LoVo (cell line): Measurements from ENCODE around the gene TUBGCP4.
A peak's percentile ranks its signal among the peaks of the same experiment; 100 is the strongest.
"Not testable (repeated sequence)": the region's sequence is repeated elsewhere in the genome, so short reads cannot be mapped to it uniquely, and the experiment has no call there.

Source experiments
- DNase-seq: peaks from one replicate; pipeline ENCODE4 v3.0.0-alpha.2; 2016; ENCODE audit warnings: low spot score

TUBGCP4 gene, protein sequence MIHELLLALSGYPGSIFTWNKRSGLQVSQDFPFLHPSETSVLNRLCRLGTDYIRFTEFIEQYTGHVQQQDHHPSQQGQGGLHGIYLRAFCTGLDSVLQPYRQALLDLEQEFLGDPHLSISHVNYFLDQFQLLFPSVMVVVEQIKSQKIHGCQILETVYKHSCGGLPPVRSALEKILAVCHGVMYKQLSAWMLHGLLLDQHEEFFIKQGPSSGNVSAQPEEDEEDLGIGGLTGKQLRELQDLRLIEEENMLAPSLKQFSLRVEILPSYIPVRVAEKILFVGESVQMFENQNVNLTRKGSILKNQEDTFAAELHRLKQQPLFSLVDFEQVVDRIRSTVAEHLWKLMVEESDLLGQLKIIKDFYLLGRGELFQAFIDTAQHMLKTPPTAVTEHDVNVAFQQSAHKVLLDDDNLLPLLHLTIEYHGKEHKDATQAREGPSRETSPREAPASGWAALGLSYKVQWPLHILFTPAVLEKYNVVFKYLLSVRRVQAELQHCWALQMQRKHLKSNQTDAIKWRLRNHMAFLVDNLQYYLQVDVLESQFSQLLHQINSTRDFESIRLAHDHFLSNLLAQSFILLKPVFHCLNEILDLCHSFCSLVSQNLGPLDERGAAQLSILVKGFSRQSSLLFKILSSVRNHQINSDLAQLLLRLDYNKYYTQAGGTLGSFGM

GRCh38 chr15:43370975-43371974 is at the start of gene TUBGCP4, which contains the start of gene ZSCAN29:
Gene TUBGCP4 (plus strand): TSS chr15:43371101. CDS start chr15:43371355, 254 bp downstream.
Gene ZSCAN29 (minus strand): TSS chr15:43371043. CDS start chr15:43369913, 1,130 bp downstream.
- peak; percentile 91 for DNase-seq

DNA sequence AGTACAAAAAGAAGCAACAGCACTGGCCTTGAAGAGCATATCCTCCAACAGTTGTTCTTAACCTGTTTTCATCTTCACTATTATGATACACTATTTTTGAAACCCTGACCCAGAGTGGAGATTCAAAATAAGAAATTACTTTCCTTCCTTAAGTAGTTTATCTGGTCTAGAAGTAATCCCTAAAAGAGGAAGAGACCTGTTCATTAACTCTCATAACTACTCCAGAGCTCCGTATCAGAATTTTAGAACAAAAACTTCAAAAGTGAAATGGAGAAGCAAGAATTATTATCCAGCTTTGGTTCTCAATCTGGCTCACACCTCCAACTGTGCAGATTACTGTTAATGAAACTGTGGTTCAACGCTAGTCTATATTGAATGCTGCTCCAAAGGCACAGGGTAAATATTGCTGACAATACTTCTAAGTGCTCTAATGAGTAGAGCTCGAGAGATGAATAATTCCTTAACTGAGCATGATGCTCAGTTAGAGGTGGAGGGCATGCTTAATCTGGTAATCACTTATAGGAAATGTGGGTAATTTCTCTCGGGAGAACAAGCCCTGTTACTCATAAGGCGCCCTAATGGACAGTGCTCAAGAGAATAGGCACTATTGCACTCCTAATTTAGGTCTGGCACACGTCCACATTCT is 45.7 kb upstream of the TUBGCP4 start:
- DNase-seq, result no peak

DNA sequence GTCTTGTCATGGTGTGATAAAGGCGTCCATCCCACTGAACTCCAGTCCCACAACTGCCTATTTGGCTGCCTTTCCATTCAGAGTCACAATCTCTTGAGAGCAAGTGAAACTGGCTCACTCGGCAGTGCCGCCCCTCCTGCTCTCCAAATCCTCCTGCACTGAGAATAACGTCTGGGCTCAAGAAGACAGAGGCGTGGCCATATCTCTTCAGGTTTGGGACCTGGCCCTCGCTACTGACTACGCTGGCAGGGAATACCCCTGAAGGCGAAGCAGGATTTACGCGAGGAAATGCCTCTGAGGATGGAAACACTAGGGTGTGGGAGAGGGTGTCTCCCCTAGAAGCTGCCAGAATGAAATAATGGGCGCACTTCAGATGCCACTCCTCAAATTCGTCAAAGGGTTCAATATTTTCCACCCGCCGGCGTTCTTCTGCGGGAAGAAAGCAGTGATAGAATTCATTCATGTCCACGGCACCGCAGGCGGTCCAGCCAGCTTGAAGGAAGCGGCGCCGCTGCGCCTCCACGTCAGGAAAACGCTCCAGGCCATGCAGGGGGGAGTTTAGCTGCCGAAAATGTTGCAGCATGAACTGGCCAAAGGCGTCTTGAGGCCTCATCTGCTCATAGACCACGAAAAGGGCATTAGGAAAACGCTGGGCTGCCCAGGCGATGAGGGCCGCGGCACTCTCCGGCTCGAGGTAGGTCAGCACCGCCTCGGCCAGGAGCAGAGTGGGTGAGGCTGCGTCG is 41.5 kb upstream of the TUBGCP4 start:
- DNase-seq, result no peak

DNA sequence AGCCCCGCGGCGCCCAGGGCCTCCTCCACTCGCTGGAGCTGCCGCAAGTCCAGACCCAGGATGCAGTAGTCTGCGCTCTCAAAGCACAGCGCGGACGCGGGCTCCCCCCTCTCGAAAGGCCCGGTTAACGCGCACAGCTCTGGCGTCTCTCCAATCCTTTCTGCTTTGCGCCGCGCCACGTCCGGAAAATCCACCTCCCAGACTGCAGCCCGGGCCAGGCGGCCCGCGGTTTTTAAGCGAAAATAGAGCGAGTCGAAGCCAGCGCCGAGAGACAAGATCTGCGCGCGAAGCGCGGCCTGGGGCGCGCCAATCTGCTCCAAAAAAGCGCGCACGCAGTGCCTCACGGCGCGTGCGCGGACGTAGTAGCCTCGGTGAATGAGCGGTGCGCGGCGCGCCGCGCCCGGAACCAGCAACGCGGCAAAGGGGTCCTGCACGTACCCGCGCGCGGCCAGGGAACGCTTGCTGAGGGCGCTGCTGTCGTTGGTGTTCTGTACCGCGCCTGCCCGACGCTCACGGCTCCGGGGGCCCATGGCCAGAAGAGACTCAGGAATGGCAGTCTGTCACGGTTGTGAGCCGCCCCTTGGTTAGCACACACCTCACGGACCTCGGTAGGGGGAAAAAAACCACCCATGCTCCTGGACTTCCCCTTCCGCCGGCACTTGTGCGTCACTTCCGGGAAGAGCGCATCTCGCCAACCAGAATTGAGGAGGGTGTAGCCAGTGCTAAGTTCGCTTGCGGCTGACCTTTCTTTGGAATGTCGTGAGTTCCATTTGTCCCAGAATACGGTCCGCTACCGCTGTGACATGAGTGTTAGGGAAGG is 40.7 kb upstream of the TUBGCP4 start, which contains the start of gene LCMT2:
Gene LCMT2, minus strand, starts transcription at position 614 of the 820 bp plus-strand sequence. Its CDS starts 84 bp downstream, at position 530.
- DNase-seq, result peak; percentile 99

DNA sequence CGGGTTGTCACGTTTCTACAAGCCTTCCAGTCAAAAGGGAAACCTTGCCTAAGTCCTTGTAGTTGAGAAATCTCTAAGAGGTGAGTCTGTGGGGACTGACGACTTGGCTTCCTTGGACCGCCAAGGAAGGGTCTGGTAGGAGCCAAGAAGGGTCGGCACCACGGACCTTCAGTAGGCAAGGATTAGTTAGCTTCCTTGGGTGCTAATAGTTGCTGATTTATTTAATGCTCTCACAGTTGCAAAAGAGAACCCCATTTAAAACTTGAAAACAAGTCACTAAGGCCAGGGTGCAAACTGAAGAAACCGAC is 40.2 kb upstream of the TUBGCP4 start:
- no peak for DNase-seq

- no peak for DNase-seq
Observed at GRCh38 chr15:43346305-43346704, 24.6 kb upstream of the TUBGCP4 start.

DNA sequence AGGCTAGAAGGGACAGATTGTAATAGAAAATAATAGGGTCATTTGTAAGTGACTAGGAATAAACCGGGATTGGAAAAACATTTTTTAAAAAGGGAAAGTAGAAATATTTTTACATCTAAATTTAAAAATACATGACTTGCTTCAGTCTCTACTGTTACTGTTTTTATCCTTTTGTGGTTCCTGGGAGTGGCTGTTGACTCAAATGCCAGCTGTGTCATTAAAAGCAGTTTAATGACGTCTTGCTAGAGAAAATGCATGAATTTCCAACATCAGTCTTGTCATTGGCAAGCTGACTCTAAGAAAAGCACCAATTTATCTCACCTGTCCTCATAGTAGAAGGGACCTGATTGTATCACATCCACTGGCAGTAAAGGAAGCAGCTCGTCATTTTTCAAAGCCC is 23.8 kb upstream of the TUBGCP4 start:
- no peak for DNase-seq

DNA sequence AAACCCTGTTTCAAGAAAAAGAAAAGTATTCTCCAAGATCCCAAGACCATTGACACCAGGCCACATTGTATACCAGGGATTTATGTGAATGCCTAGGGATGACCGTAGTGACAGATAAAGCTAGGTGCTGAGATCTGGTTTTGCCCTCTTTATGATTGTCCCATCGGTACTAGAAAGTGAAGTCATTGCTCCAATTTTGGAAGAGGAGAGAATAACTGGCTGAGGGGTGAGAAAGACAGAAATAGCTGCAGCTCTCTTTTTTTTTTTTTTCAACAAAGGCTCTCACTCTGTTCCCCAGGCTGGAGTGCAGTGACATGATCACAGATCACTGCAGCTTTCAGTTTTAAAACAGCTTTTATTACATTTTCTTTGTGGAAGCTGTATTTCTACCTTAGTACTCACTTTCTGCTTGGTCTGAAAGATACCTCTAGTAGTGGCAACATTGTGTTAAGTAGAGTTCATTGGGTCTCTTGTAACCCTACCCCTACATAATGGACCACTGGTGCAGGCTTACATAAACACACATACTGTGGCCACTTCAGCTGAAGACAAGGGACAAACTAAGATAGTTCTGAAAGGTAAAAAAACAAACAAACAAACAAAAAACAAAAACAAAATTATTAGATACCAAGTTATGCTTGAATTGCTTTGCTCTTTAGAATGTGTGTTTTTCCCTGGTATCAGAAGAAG is 18.1 kb upstream of the TUBGCP4 start:
- no peak for DNase-seq

DNA sequence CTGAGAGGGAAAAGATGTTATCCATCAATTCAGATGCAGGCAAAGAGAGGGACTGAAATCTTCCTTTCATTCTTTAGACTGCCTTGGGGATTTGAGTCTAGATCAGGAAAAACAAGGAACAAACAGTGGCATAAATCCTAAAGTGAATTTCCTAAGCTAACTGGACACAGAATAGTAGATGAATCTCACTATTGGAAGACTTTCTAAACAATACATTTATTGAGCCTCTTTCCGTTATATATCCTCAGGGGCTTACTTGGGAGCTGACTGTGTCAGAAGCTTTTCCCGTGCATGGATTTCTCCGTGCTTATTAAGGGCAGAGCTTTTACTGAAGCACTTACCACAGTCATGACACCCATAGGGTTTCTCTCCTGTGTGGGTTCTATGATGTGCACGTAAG is 10.1 kb upstream of the TUBGCP4 start:
- DNase-seq, result no peak

- no peak for DNase-seq
Observed at GRCh38 chr15:43361313-43361903, 9.5 kb upstream of the TUBGCP4 start.

- no peak for DNase-seq
Observed at GRCh38 chr15:43370310-43370974, 459 bp upstream of the TUBGCP4 start.

- peak; percentile 41 for DNase-seq
Observed at GRCh38 chr15:43376017-43376705, 5.3 kb downstream of the TUBGCP4 start.

- no peak for DNase-seq
Observed at GRCh38 chr15:43378601-43379000, 7.7 kb downstream of the TUBGCP4 start.

- no peak for DNase-seq
Observed at GRCh38 chr15:43382310-43382709, 11.4 kb downstream of the TUBGCP4 start.

DNA sequence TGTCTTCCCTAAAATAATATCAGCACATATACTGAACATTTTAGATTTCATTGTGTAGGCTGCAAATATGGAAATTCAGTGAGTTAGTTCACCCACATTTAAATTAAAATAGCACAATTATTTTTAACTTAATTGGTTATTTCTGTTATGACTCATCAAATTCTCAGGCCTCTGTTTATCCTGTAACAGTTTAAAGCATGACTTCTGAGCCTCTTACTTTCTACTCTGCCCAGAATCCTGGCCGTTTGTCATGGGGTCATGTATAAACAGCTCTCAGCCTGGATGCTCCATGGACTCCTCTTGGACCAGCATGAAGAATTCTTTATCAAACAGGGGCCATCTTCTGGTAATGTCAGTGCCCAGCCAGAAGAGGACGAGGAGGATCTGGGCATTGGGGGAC is 12.2 kb downstream of the TUBGCP4 start:
- no peak for DNase-seq

DNA sequence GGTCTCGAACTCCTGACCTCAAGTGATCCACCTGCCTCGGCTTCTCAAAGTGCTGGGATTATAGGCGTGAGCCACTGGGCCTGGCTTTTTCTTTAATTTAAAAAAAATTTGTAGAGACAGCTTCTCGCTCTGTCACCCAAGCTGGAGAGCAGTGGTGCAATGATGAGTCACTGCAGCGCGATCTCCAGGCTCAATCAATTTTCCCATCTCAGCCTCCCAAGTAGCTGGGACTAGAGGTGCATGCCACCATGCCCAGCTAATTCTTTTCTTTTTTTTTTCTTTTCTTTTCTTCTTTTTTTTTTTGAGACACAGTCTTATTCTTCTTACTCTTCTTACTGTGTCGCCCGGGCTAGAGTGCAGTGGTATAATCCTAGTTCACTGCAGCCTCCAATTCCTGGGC is 19.8 kb downstream of the TUBGCP4 start:
- no peak for DNase-seq

DNA sequence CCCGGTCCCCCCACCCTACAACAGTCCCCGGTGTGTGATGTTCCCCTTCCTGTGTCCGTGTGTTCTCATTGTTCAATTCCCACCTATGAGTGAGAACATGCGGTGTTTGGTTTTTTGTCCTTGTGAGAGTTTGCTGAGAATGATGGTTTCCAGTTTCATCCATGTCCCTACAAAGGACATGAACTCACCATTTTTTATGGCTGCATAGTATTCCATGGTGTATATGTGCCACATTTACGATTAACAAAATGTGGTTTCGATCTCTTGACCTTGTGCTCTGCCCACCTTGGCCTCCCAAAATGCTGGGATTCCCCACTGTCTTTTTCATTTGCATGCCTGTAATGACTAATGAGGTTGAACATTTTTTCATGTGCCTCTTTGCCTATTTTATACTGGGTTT is 22.7 kb downstream of the TUBGCP4 start:
- not testable (repeated sequence) for DNase-seq

GRCh38 chr15:43402255-43402654 is 31.4 kb downstream of the TUBGCP4 start:
- no peak for DNase-seq
